ENCODE results near the gene ZNF546.
"Not testable (repeated sequence)": the region's sequence is repeated elsewhere in the genome, so short reads cannot be mapped to it uniquely, and the experiment has no call there.

ZNF546 gene

DNA sequence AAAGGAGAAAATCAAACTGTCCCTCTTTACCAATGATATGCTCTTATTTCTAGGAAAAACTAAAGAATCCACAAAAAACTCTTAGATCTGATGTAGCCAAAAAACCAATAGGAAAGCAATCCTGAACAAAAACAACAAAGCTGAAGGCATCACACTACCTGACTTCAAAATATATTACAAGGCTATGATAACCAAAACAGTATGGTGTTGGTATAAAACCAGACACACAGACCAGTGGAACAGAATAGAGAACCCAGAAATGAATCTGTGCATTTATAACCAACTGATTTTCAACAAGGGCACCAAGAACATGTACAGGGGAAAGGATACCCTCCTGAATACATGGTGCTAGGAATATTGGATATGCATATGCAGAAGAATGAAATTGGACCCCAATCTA is 9.7 kb upstream of the ZNF546 start:
- DNase-seq: no peak

DNA sequence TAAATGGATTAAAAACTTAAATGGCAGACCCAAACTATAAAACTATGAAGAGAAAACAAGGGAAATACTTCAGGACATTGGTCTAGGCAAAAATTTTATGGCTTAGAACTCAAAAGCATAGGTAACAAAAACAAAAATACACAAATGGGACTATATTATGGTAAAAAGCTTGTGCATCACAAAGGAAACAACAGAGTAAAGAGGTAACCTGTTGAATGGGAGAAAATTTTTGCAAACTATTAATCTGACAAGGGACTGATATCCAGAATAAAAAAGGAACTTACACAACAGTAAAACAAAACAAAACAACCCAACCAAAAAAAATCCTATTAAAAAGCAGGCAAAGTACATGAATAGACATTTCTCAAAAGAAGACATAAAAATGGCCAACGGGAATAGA is 9.3 kb upstream of the ZNF546 start:
- no peak for DNase-seq

DNA sequence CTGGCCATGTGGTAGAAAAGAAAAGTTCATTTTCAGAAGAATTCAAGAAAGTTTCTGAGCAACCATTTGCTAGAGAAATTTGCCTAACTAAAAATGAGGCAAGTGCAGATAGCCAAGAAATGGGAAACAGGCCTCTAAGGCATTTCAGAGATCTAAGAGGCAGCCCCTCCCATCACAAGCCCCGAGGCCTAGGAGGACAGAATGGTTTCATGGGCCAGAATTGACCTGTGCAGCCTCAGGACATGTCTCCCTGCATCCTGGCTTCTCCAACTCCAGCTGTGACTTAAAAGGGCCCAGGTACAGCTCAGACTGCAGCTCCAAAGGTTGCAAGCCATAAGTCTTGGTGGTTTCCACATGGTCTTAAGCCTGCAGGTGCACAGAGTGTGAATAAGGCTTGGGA is 3.3 kb upstream of the ZNF546 start:
- DNase-seq: no peak

DNA sequence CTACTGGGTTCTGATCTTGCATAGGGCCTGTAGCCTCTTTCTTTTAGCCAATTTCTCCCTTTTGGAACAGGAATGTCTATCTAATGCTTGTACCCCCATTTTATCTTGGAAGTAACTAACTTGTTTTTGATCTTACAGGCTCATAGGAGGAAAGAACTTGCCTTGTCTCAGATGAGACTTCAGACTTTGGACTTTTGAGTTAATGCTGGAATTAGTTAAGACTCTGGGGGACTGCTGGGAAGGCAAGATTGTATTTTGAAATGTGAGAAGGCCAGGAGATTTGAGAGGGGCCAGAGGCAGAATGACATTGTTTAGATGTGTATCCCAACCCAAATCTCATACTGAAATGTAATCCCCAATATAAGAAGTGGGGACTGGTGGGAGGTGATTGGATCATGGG is 2.5 kb upstream of the ZNF546 start:
- no peak for DNase-seq

- DNase-seq: no peak
Observed at GRCh38 chr19:39995794-39996193, 1.1 kb upstream of the ZNF546 start.

DNA sequence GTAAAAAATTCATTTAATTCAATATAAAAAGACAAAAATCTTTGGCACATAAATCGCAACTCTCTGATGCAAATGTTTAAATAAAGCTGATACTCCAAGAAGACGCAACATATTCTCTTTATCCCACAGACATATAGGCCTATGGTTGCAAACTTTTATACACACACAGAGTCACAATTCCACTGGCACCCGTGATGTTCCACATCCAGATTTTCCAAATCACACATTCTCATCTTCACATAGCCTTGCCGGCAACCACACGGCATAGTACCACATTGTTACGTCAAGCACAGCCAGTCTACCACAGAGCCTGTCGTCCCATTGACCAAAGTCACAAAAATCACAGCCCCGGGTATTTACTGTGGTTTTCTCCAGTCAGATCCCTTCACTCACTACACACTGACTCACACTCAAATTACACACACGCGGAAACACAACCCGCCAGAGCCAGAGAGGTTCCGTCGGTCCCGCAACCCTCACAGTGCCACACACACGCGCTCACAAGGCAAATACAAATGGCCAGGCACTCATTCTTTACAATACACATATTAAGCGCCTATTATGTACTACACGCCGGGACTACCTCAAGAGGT is 546 bp upstream of the ZNF546 start:
- DNase-seq: no peak

DNA sequence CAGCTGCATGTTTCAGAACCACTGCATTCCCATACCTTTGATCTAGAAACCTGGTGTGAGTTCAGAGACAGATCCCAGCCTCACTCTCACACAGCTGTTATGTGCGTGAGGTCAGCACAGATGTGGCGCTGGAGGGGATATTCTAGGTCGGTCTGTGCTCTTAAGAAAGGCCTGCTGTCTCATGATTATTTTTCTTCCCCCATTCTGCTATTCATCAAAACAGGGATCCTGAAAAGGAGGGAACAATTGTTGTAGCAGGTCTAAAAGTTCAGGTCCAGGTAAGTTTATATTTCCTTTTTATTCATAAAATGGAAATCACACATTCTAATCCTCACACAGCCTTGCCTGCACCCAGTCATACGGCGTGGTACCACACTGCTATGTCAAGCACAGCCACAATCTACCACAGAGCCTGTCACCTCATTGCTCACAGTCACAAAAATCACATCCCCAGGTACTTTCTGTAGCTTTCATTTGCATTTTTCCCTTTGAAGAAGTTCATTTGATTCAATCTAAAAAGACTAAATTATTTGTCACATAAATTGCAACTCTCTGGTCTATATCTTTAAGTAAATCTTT is 867 bp downstream of the ZNF546 start:
- no peak for DNase-seq

DNA sequence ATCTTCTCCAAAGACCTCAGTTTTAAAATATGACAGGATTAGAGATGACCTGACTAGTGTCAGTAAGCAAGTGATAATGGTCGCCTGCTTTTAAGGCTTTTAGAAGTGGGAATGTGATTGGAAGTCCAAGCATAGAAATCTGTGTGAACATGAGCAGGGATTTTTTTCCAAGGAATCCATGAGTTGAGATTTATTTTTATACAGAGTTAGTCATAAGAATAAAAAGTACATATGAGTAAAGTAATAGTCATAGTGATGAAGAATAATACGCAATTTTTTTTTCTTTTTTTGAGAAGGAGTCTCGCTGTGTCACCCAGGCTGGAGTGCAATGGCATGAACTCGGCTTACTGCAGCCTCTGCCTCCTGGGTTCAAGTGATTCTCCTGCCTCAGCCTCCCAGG is 1.6 kb downstream of the ZNF546 start:
- DNase-seq: no peak

DNA sequence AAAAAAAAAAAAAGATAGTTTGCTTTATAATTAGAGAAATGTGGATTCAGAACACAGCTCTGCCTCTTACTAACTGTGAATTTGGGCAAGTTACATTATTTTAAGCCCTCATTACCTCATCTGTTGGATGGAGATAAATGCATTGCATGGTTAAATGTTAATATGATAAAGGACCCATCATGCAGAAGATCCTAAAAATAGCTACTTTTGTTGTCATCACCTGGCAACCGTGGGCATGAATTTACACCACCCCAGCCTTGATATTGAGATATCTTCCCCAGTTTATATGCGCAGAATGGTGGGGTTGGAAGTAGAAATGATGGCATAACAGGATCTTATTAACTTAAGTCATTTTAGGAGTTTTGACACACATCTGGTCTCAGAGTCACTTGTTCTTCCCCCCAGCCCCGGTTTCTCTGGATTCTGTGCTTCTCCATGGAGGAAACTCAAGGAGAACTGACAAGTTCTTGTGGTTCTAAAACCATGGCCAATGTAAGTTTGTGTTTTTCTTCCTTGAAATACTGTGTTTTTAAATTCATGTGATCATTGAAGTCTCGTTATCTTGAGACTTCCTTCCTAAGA is 8.9 kb downstream of the ZNF546 start:
- DNase-seq: no peak

GRCh38 chr19:40006273-40006691 is 9.4 kb downstream of the ZNF546 start:
- DNase-seq: no peak

GRCh38 chr19:40009674-40010073 is 12.8 kb downstream of the ZNF546 start:
- no peak for DNase-seq

DNA sequence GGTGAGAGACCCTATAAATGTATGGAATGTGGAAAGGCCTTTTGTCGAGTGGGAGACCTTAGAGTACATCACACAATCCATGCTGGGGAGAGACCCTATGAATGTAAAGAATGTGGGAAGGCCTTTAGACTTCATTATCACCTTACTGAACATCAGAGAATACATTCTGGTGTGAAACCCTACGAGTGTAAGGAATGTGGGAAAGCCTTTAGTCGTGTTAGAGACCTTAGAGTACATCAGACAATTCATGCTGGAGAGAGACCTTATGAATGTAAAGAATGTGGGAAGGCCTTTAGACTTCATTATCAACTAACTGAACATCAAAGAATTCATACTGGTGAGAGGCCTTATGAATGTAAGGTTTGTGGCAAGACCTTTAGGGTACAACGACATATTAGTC is 17.1 kb downstream of the ZNF546 start:
- DNase-seq: no peak

DNA sequence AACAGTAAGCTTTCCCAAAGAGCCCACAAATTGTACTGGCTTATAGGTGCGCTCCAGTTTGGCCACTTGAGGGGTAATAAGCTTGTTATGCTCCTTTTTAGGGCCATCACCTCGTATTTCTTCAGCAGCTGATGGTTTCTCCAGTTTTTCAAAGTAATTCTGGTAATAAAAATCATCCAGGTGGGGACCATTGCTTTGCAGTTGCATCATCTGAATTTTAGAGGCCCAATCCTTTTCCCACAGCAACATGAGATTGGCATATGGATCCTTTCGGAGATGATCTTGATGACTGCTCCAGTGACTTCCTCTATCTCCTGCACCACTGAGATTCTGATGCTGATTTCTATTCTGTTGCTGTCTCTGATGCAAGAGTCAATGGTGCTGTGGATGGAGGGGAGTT is 27.1 kb downstream of the ZNF546 start:
- DNase-seq: no peak

DNA sequence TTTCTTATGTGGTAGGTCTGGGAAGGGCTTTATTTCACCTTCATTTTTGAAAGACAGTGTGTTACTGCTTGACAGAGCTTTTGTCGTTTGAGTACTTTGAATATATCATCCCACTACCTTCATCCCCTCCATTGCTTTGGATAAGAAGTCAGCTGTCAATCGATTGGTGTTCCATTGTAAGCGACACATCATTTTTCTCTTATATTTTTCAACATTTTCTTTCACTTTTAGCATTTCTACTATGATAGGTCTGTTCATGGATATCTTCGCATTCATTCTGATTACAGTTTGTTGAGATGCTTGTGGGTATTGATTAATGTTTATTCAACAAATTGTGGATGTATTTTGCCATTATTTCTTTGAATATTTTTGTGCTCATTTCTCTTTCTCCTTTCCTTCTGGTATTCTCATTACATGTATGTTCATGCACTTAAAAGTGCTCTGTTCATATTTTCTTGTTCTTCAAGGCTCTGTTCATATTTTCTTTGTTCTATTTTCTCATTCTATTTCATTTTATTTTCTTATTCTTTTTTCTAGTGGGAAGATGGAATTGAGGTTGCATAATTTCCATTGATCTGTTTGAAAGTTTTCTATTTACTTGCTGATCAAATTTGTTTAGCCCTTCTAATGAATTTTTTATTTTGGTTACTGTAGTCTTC is 29.2 kb downstream of the ZNF546 start:
- DNase-seq: no peak

DNA sequence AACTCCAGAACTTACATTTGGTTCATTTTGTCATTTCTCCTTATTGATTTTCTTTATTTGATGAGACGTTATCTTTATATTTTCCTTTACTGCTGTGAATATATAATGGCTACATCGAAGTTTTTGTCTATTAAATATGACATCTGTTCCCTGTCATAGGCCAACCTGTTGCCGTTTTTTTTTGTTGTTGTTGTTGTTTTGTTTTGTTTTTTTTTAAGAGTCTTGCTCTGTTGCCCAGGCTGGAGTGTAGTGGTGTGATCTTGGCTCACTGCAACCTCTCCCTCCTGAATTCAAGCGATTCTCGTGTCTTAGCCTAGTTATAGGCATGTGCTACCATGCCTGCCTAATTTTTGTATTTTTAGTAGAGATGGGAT is 29.7 kb downstream of the ZNF546 start:
- no peak for DNase-seq

DNA sequence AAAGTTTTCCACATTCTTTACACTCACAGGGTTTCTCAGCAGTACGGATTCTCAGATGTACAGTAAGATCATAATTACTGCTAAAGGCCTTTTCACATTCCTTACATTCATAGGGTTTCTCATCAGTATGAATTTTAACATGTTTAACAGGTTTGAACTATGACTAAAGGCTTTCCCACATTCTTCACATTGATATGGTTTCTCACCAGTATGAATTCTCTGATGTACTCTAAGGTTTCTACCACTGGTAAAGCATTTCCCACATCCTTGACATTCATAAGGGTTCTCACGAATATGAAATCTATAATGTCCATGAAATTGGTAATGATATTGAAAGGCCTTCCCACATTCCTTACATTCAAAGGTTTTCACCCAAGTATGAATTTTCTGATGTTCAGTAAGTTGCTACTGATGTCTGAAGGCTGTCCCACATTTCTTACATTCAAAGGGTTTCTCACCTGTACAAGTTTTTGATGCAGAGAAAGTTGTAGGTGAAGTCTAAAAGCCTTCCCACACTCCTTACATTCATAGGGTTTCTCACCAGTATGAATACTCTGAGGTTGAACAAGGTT is 37.2 kb downstream of the ZNF546 start:
- no peak for DNase-seq

DNA sequence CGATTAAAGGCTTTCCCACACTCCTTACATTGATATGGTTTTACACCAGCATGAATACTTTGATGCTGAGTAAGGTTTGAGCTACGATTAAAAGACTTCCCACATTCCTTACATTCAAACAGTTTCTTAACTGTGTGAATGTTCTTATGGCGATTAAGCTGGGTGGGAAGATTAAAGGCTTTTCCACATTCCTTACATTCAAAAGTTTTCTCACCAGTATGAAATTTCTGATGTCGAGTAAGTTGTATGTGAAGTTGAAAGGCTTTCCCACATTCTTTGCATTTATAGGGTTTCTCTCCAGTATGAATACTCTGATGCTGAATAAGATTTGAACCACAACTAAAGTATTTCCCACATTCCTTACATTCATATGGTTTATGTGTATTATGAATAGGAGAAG is 39.1 kb downstream of the ZNF546 start:
- no peak for DNase-seq

DNA sequence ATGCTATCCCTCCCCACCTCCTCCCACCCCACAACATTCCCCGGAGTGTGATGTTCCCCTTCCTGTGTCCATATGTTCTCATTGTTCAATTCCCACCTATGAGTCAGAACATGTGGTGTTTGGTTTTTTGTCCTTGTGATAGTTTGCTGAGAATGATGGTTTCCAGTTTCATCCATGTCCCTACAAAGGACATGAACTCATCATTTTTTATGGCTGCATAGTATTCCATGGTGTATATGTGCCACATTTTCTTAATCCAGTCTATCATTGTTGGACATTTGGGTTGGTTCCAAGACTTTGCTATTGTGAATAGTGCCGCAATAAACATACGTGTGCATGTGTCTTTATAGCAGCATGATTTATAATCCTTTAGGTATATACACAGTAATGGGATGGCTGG is 41.2 kb downstream of the ZNF546 start:
- not testable (repeated sequence) for DNase-seq

- not testable (repeated sequence) for DNase-seq
Observed at GRCh38 chr19:40041718-40042117, 44.9 kb downstream of the ZNF546 start.

DNA sequence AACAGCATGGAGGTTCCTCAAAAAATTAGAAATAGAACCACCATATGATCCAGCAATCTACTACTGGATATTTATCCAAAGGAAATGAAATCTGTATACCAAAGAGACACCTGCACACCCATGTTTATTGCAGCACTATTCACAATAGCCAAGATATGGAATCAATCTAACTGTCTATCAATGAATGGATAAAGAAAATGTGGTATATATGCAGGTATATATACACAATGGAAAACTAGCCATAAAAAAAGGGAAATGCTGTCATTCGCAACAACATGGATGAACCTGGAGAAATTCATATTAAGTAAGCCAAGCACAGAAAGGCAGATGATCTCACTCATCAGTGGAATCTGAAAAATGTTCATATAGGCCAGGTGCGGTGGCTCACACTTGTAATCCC is 56.6 kb downstream of the ZNF546 start:
- no peak for DNase-seq

DNA sequence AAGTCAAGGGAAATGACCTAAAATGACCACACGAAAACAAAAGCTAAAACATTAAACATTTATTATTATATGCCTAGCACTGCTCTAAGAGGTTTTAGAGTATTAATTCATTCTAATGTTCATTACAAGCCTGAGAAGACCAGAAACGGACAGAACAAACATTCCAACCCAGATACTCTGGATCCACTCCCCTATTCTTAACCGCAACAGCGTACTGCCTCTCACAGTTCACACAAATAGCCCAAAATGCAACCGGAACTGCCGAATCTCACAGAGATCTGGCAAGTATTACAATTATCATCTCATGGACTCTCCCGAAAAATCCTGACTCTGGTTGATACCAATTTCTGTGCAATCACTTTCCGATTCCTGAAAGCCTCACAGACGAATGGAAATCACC is 57.8 kb downstream of the ZNF546 start:
- DNase-seq: no peak

GRCh38 chr19:40055049-40055448 is 58.2 kb downstream of the ZNF546 start:
- DNase-seq: no peak

DNA sequence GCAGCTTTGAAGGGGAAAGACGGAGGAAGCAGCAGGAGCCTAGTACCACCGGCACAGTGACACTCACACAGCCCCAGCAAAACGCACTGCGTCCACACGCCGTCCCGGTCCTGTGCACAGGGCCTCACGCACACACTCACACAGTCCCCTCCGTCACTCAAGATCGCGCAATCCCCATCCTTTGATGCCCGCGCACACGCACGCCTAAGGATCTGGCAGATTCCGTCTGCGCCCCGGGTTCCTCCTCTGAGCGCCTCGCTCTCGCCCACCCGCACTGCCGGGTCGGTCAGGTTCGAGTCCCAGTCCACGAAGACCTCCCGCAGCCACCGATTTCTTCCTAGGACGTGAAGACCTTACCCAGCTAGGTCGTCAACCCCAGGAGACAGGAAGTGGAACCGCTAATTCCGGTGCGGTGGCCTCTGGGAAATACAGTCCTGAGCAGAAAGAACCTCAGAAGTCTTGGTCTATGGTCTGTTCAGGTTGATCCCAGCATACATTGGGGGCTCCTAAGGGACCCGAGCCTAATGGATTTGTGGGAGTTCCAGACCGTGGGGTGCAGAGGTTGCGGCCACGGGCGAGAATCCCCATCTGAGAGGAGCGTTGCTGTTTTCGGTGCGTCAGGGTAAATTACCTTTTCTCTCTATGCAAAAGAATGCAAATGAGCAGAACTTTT is 59.1 kb downstream of the ZNF546 start, which contains the start of gene ZNF780B:
ZNF780B (minus strand) TSS at position 400 of the 673 bp plus-strand sequence. CDS start 5,899 bp downstream, outside the sequence.
- peak; percentile 46 to 65 for DNase-seq
